Stimulated activated naive B cell treated with anti-CD40 and anti-IgM and Interleukin-4, amounts not matched to agents 10 μg/mL and 1 μg/mL and 100 μg/mL, for 72 hours (primary cell): ENCODE data around the gene ARHGAP18.

Experiments used
- ATAC-seq, 2 donors: fragments of 150-1000 bp; cut with Tn5 transposase; replicated peaks; 2 replicates each; pipeline ENCODE4 v1.10.0; 2021; ENCODE audit warnings: moderate library complexity in 1 of 2
- DNase-seq: peaks from one replicate; pipeline ENCODE4 v3.0.0; 2021
- H3K27ac Mint-ChIP-seq: one replicate; pipeline ENCODE4 v1.8.0; 2022; ENCODE audit warnings: mild to moderate bottlenecking, mixed read lengths
- H3K27me3 Mint-ChIP-seq, 2 donors: one replicate each; pipeline ENCODE4 v1.8.0; 2022; ENCODE audit warnings: mixed read lengths in 2 of 2
- H3K36me3 Mint-ChIP-seq, 2 donors: one replicate each; pipeline ENCODE4 v1.8.0; 2022; ENCODE audit warnings: mixed read lengths in 2 of 2, mild to moderate bottlenecking in 1 of 2
- H3K4me1 Mint-ChIP-seq, 2 donors: one replicate each; pipeline ENCODE4 v1.8.0; 2022; ENCODE audit warnings: mixed read lengths in 2 of 2, mild to moderate bottlenecking in 1 of 2
- H3K4me3 Mint-ChIP-seq, 2 donors: one replicate each; pipeline ENCODE4 v1.8.0; 2022; ENCODE audit warnings: mild to moderate bottlenecking in 2 of 2, mixed read lengths in 2 of 2, moderate library complexity in 1 of 2
- H3K9me3 Mint-ChIP-seq, 2 donors: one replicate each; pipeline ENCODE4 v1.8.0; 2022; ENCODE audit warnings: mixed read lengths in 2 of 2, mild to moderate bottlenecking in 1 of 2

The ARHGAP18 gene

DNA sequence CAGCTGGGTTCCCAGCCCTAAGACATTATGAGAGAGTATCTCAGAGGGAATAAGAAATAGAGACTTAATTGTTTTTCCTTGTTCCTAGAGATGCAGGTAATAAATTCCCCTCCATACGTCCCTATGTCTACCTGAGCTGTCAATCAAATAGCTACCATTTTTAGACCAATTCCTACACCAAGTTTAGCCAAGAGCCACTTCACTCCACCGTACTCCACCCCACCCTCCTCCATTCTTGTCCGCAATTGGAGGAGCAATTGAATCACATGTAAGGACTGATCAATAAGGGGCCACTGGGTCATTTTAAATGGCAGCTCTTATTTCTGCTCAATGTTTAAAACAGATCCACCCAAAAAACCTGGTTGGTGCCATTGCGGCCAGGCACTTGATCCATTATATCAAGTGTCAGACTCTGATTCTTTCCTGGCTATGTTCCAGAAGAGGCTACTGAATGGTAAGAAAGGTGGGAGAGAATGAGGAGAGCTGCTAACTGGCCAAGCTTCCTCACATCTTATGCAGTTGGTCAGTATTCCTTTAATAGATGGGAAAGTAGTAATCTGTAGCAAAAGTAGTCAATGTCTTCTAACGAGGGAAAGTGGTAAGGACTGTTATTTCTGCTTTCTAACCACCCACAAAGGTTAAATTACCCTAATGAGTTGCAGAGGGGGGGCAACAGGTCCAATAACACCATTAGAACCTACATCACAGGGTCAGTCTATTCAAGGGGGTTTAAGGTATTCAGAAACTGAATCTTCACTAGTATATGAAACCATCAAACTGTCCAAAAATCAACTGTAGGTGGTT, 34.1 kb downstream of the ARHGAP18 start:
- Mint-ChIP-seq H3K4me3 (no peak overlapping the region), H3K27ac (no peak overlapping the region), H3K27me3 (no peaks in the 10 kb centered on the region)

DNA sequence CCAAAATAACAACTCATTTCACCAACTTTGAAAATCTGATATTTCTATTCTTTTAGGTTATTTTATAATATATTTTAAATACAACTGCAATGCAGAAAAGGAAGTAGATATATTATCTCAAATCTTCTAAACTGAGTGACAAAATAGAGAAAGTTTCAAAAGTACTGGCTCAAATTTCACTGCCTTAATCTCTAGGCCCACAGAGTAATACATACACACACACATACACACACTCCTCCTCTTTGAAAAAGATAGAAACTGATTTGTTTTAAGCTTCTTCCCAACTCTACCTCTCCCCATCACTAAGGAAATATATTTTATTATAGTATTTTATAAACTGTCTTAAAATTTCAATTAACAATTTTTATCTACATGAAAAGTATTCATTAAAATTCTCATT, 36.2 kb downstream of the ARHGAP18 start:
- Mint-ChIP-seq H3K27ac (no peak overlapping the region), H3K36me3 (peaks cover 2 to 6% of the 10 kb centered on the region in 2 donors), H3K9me3 (peaks cover 0 to 2% of the 10 kb centered on the region in 2 donors), H3K4me3 (no peak overlapping the region), H3K4me1 (peaks cover 19 to 49% of the 10 kb centered on the region in 2 donors), H3K27me3 (no peaks in the 10 kb centered on the region)
- ATAC-seq (no peak), DNase-seq (no peak)

More for the DNA sequence above, 34.1 kb downstream of the ARHGAP18 start:
- Mint-ChIP-seq H3K4me1 (peaks cover 16 to 46% of the 10 kb centered on the region in 2 donors), H3K36me3 (peaks cover 3 to 6% of the 10 kb centered on the region in 2 donors), H3K9me3 (peaks cover 0 to 2% of the 10 kb centered on the region in 2 donors)
- no peak for DNase-seq
- no peak for ATAC-seq

DNA sequence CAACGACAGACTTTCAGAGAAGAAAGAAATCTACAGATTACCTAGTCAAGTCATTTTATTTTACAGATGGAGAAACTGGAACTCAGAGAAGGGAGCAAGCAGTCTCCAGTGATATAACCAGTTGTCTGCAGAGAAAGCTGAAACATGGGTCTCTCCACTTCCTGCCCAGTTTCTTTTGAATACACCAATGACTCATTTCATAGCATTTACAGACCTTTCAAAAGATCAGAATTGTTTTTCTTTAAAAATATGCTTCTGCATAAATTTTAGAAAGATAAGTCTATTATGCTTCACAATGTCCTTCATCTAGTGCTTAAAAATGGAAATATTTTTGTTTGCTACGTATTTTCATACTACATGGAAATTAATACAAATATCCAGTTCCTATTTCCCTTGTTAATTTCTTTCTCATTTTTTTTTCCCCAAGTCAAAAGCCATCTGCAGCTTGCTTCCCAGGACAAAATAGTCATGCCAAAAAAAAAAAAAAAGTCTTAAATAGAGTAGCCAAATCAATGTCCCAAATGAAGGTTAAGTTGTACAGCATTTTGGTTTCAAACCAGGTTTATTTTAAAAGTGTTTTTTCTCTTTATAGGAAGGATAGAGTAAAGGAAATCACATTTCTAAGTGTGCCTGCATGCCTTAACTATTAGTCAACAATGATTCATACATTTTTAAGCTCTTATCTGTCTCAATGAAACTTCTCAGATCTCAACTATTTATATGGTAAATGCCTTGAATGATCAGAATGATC, 36.9 kb downstream of the ARHGAP18 start:
- Mint-ChIP-seq H3K4me1 (peaks cover 22 to 49% of the 10 kb centered on the region in 2 donors), H3K36me3 (peaks cover 2 to 6% of the 10 kb centered on the region in 2 donors), H3K4me3 (peak overlapping the region; percentile 17 to 27), H3K9me3 (peaks cover 0 to 4% of the 10 kb centered on the region in 2 donors), H3K27ac (peak overlapping the region; percentile 87), H3K27me3 (peaks cover 0 to 5% of the 10 kb centered on the region in 2 donors)
- DNase-seq (no peak), ATAC-seq (peak; percentile 78 to 82)

DNA sequence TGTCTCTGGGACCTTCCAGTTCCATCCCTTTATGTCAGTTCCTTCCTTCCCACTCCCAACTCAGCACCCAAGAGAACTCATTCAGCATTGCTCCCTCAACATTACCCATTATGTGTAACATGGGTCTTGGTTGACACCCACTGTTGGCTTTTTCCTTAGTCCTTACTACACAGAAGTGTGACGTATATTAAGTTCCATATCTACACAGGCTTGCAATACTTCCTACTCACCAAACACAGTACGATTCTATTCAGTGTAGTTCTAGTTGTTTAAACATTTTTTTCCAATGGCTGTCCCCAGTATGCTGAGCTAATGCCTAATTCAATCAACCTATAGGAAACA, 37.7 kb downstream of the ARHGAP18 start:
- H3K27ac Mint-ChIP-seq, result peak overlapping the region; percentile 87
- DNase-seq (no peak), ATAC-seq (peak; percentile 38 to 41)
- H3K4me1 Mint-ChIP-seq, result peaks cover 22 to 49% of the 10 kb centered on the region in 2 donors
- peaks cover 0 to 6% of the 10 kb centered on the region in 2 donors for H3K36me3 Mint-ChIP-seq
- H3K4me3 Mint-ChIP-seq, result peak overlapping the region; percentile 17 to 27
- peaks cover 0 to 5% of the 10 kb centered on the region in 2 donors for H3K27me3 Mint-ChIP-seq
- H3K9me3 Mint-ChIP-seq, result peaks cover 0 to 4% of the 10 kb centered on the region in 2 donors

DNA sequence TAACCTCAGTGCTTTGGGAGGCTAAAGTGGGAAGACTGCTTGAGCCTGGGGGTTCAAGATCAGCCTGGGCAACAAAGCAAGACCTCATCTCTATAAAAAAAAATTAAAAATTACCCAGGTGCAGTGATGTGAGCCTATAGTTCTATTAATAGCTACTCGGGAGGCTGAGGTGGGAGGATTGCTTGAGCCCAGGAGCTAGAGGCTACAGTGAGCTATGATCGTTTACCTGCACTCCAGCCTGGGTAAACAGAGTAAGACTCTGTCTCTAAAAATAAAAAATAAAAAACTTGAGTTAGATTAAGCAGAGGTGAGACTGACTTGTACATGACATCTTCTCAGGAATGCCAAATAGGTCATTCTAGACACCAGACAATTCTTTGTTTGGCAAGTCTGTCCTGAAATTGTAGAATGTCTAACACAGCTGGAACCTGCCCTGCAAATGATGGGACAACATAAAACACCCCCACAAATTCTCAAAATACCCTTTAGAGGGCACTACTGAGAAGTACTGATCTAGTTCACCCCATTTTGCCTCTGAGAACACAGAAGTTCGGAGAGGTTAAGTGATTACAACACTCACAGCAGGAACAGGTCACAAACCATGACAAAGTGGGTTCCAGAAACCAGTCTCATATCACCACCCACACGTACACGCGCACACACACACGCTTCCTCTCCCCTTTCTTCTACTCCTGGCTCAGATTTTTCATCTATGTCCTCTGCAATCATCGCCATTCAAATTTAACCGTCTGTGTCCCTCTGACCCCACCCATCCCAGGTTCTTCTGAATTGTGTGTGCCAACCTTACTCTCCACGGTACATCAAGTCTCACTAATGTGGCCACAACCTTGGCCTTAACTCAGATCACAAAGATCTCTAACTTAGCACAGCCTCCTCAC, 38.3 kb downstream of the ARHGAP18 start:
- ATAC-seq (peak; percentile 89 to 90), DNase-seq (peak; percentile 50)
- Mint-ChIP-seq H3K4me3 (peak overlapping the region; percentile 17 to 27), H3K27ac (peak overlapping the region; percentile 87), H3K9me3 (peaks cover 0 to 4% of the 10 kb centered on the region in 2 donors), H3K4me1 (peaks cover 22 to 47% of the 10 kb centered on the region in 2 donors), H3K27me3 (peaks cover 0 to 5% of the 10 kb centered on the region in 2 donors), H3K36me3 (peaks cover 0 to 6% of the 10 kb centered on the region in 2 donors)

DNA sequence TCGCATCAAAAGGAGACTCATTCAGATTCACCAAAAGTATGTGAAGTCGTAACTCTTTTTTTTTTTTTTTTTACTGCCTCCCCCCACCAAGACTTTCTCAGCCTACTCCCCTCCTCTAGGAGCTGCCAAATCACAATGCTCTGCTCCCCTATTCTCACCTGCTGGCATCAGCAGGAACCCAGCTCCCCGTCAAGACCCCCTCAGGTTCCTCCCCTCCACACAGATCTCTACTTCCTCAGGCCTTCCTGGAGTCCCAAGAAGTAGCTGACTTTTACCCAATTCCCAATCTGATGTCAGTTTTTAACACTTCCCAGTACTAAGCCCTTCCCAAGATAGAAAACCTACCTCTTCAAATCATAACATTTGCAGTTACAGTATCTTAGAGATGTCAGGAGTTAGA, 39.3 kb downstream of the ARHGAP18 start:
- Mint-ChIP-seq H3K4me1 (peaks cover 24 to 37% of the 10 kb centered on the region in 2 donors), H3K27ac (no peak overlapping the region), H3K9me3 (peaks cover 0 to 4% of the 10 kb centered on the region in 2 donors), H3K4me3 (no peak overlapping the region), H3K36me3 (peaks cover 0 to 6% of the 10 kb centered on the region in 2 donors), H3K27me3 (peaks cover 0 to 5% of the 10 kb centered on the region in 2 donors)
- ATAC-seq (no peak), DNase-seq (no peak)

DNA sequence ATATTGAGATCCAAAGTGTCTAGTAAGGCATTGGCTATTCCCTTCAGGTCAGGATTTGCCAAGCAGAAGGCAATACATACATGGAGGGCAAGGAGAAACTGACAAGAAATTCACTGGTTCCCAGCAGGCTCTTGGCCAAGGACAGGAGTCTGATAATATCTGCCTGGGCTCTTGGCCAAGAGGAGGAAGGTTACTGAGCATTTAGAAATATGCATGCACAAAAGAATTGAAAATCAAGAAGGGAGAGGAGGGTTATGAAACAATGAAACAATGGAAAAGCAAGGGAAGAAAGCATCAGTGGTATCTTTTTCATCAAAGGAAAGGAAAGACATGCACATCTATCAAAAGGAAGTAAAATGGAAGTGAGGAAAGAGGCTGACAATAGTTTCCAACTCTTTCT, 42.4 kb downstream of the ARHGAP18 start:
- Mint-ChIP-seq H3K9me3 (peaks cover 0 to 4% of the 10 kb centered on the region in 2 donors), H3K4me1 (peaks cover 22 to 23% of the 10 kb centered on the region in 2 donors), H3K4me3 (no peak overlapping the region), H3K27me3 (peaks cover 0 to 5% of the 10 kb centered on the region in 2 donors), H3K36me3 (peaks cover 3 to 6% of the 10 kb centered on the region in 2 donors), H3K27ac (no peak overlapping the region)
- ATAC-seq (no peak), DNase-seq (no peak)

DNA sequence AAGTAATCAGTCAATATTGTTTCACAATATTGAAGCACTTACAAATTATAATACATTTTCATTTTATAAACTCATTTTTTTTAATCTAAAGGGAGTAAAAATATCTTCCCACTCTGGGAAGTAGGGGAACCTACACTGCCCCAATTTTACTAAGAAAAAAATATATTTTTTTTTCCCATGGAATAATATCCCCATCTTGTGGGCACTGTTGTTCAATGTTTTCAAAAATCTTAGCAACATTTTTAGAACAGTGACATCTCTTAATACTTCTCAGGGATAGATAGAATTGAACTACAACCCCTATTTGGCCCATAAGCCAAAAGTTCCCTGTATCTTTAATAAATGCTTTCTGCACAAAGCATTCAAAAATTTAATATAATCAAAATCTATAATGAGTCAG, 42.9 kb downstream of the ARHGAP18 start:
- ATAC-seq, result no peak
- Mint-ChIP-seq H3K9me3 (peaks cover 0 to 2% of the 10 kb centered on the region in 2 donors), H3K27ac (no peak overlapping the region), H3K4me1 (peaks cover 18 to 22% of the 10 kb centered on the region in 2 donors), H3K36me3 (peaks cover 3% of the 10 kb centered on the region in 2 donors), H3K27me3 (peaks cover 0 to 5% of the 10 kb centered on the region in 2 donors), H3K4me3 (no peak overlapping the region)
- no peak for DNase-seq

DNA sequence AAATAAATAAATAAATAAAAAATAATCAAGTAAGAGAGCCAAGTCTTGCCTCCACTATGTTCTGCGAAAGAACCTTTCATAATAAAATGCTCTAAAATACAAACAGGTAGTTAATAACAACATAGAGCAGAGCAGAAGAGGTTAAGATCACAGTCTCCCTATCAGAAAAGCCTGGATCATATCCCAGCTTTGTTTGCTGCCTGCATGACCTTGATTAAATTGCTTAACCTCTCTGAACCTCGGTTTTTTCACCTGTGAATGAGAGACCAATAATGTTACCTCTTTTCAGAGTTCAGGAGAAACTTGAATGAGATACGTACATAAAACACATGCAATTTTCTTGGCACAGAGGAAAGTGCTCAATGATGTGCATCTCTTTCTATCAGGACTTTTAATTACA, 44.4 kb downstream of the ARHGAP18 start:
- peaks cover 0 to 5% of the 10 kb centered on the region in 2 donors for H3K27me3 Mint-ChIP-seq
- H3K9me3 Mint-ChIP-seq, result peaks cover 0 to 2% of the 10 kb centered on the region in 2 donors
- H3K27ac Mint-ChIP-seq, result no peak overlapping the region
- H3K36me3 Mint-ChIP-seq, result peaks cover 4 to 5% of the 10 kb centered on the region in 2 donors
- H3K4me3 Mint-ChIP-seq, result no peak overlapping the region
- H3K4me1 Mint-ChIP-seq, result peaks cover 7 to 11% of the 10 kb centered on the region in 2 donors
- ATAC-seq (no peak), DNase-seq (no peak)

DNA sequence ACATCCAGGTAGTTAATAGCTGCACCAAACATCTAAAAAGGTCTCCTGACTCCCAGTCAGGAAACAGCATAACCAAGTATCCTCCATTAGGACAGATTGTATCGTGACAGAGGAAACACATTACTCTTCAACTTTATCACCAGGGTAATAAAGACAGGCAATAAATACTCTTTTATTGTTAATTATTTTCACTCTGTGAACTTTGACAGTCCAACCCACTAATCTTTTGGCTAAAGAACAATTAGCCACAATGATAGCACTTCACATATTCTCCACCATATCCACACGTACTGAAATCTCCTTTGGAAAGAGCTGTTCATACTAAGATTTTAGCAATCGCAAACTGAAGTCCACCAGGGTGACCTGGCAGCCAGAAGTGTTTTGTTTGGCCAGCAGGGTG, 46.4 kb downstream of the ARHGAP18 start:
- DNase-seq, result no peak
- Mint-ChIP-seq H3K9me3 (peaks cover 0 to 1% of the 10 kb centered on the region in 2 donors), H3K4me1 (peaks cover 5 to 14% of the 10 kb centered on the region in 2 donors), H3K27ac (no peak overlapping the region), H3K4me3 (no peak overlapping the region), H3K27me3 (peaks cover 0 to 3% of the 10 kb centered on the region in 2 donors), H3K36me3 (peaks cover 7 to 9% of the 10 kb centered on the region in 2 donors)
- no peak for ATAC-seq

DNA sequence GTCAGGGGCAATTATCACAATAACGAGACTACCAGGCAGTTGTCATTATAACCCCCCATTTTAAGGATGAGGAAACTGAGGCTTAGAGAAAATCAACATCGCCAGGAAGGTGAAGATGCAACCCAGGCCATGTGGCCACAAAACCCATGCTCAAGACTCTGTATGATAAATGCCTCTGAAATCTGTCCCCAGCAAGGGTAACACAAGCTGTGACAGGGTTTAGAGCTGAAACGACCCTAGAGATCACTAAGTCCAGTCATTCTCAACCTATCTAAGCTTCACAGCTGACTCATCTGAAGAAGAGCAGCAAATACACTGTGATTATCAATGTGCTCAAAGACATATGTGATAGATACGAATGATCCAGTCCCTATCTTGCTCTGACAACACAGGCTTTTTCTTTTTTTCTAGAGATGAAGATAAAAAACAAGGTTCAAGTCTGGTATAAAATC, 47.0 kb downstream of the ARHGAP18 start:
- H3K27ac Mint-ChIP-seq, result no peak overlapping the region
- peaks cover 5 to 12% of the 10 kb centered on the region in 2 donors for H3K4me1 Mint-ChIP-seq
- DNase-seq (no peak), ATAC-seq (peak in 1 of 2 donors; percentile 54)
- H3K9me3 Mint-ChIP-seq, result no peaks in the 10 kb centered on the region
- peaks cover 7 to 9% of the 10 kb centered on the region in 2 donors for H3K36me3 Mint-ChIP-seq
- H3K27me3 Mint-ChIP-seq, result no peaks in the 10 kb centered on the region
- H3K4me3 Mint-ChIP-seq, result no peak overlapping the region

DNA sequence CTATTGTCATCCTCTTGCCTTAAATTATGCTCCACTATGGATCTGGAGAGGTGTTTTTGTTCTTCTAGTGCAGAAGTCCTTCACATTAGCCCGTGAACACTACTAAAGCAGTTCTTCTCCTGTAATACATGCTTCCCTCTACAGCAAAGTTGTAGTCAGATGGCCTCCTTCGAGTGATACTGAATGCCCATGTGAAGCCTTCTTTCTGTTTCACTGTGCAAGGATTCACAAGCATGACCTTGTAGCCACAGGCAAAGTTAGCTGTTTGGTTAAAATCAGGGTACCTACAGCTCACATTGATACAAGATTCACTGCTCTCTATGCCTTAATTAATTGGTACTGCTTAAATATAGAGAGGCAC, 47.6 kb downstream of the ARHGAP18 start:
- Mint-ChIP-seq H3K4me1 (peaks cover 10 to 12% of the 10 kb centered on the region in 2 donors), H3K27ac (no peak overlapping the region), H3K36me3 (peaks cover 7 to 9% of the 10 kb centered on the region in 2 donors), H3K9me3 (no peaks in the 10 kb centered on the region), H3K4me3 (no peak overlapping the region), H3K27me3 (no peaks in the 10 kb centered on the region)
- DNase-seq, result no peak
- no peak for ATAC-seq

DNA sequence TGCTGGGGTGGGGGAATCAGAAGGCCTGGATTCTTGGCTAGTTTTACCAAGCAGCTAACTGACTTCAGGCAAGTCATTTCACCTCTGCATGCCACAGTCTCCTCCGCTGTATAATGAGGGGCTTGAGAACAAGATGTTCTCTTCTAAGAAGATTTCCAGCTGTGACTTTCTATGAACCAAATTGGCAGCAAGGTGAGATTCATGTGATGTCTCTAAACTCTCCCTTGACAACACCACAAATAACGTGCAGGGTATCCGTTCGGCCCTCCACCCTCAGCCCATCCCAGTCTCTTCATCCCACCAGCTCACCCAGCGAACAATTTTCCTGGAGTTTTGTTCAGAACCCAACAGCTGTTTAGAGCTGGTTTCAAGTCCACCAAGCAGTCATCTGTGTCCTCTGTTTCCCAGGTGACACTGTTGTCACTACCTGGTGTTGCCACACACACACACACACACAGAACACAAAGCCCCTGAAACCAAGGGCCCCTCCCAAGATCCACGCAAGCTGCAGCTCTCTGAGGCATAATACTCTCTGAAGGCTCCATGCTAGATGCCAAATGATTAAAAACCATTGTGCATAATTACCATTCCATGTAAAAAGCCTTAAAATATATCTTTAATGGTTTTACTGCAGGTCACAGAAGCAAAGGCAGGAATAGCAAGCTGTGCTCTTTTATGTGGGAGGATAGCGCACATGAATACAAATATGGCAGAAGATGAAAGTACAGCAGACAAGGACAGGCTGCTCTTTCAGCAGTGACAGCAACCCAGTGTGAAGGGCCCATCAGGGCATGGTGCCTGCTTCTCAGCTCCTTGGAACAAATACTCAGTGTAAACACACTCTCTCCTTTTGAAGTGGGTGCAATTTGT, 48.2 kb downstream of the ARHGAP18 start:
- Mint-ChIP-seq H3K27me3 (no peaks in the 10 kb centered on the region), H3K4me3 (no peak overlapping the region), H3K4me1 (peaks cover 12 to 17% of the 10 kb centered on the region in 2 donors), H3K36me3 (peaks cover 7 to 9% of the 10 kb centered on the region in 2 donors), H3K27ac (peak overlapping the region; percentile 33), H3K9me3 (no peaks in the 10 kb centered on the region)
- DNase-seq (no peak), ATAC-seq (no peak)
